ENCODE data around the gene POC1B. TPM values are rescaled to one million over a fixed set of nuclear protein-coding genes. Genes with fewer than 3 reads are reported as not detected.
A peak's percentile ranks its signal among the peaks of the same experiment; 100 is the strongest.

POC1B gene
- total RNA-seq, 1 donor from 2014 or later, result 6.4 TPM

GRCh38 chr12:89504560-89505346 is 21.1 kb downstream of the POC1B start:
- DNase-seq, result no peak
- intact Hi-C loops (cut with micrococcal nuclease), result no loop called here
- ATAC-seq, result no peak

- intact Hi-C loops (cut with micrococcal nuclease), result no loop called here
- DNase-seq, result no peak
- no peak for ATAC-seq
These were observed 24.1 kb downstream of the POC1B start for GRCh38 chr12:89501793-89502192.

DNA sequence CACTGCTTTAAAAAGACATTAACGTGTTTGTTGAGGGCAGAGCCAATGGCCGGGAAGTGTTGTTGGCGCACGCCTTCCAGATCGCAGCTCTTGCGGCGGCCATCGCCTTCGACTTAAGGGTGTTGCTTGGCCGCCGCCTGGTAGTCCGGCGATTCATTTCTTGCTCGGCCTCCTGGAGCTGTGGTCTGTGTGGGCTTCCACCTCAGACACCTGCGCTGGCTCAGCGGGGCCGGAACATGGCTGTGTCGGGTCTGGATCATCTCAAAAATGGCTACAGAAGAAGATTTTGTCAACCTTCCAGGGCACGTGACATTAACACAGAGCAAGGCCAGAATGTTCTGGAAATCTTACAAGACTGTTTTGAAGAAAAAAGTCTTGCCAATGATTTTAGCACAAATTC is 26.0 kb downstream of the POC1B start:
- ATAC-seq, result no peak
- intact Hi-C loops (cut with micrococcal nuclease), result no loop called here
- DNase-seq, result no peak

GRCh38 chr12:89497467-89497866 is 28.4 kb downstream of the POC1B start:
- intact Hi-C loops (cut with micrococcal nuclease), result no loop called here
- ATAC-seq (peak; percentile 87), DNase-seq (no peak)

DNA sequence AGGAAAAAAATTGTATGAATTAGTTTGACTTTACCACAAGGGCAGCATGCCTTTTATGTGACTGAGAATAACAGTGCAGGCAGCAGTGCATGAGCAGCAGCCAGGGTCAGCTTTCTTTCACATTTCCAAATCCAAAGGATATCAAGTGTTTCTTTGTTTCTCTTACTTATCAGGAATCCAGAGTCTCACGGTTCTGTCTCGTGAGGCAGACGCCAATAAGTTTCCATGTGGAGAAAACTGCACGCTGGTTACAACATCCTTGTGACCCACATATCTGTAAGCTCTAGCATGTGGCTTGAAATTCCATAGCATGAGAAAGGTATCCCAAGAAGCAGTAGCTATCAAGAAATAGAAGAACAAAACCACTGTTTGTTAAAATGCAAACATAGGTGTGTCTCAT is 28.8 kb downstream of the POC1B start:
- ATAC-seq (peak; percentile 89), DNase-seq (no peak)
- intact Hi-C loops (cut with micrococcal nuclease), result no loop called here

DNA sequence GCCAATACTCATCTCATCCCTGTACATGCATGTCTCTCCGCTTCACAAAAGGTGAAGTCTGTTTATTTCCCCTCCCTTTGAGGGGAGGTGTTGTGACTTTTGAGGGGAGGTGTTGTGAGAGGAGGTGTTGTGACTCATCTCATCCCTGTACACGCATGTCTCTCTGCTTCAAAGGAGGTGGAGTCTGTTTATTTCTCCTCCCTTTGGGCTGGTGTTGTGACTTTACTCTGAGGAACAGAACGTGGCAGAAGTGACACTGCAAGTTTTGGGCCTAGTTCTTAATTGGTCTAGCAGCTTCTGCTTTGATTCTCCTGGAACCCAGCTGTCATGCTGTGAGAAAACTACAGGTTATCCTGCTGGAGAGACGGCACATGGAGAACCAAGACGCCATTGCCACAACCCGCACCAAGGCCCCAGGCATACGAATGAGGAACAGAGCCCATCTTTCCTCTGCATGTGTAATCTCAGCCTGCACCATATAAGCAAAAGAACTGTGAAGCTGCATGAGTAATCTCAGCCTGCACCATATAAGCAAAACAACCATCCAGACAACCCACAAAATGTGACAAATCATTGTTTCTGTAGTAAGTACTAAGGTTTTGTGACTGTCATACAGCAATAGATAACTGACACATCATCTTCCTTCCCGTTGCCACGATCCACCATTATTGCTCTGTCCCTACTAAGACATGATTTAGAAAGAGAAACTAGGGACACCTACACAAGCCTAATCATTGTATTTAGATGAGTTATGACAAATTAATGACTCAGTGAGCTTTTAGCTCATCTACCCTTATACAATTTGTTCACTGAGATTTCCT is 31.2 kb downstream of the POC1B start:
- DNase-seq, result no peak
- ATAC-seq, result no peak
- intact Hi-C loops (cut with micrococcal nuclease), result no loop called here

GRCh38 chr12:89493670-89494302 is 32.1 kb downstream of the POC1B start:
- intact Hi-C loops (cut with micrococcal nuclease), result no loop called here
- DNase-seq, result no peak
- ATAC-seq, result no peak

- no peak for DNase-seq
- ATAC-seq, result no peak
- intact Hi-C loops (cut with micrococcal nuclease), result no loop called here
These were observed 33.0 kb downstream of the POC1B start for GRCh38 chr12:89492883-89493282.

DNA sequence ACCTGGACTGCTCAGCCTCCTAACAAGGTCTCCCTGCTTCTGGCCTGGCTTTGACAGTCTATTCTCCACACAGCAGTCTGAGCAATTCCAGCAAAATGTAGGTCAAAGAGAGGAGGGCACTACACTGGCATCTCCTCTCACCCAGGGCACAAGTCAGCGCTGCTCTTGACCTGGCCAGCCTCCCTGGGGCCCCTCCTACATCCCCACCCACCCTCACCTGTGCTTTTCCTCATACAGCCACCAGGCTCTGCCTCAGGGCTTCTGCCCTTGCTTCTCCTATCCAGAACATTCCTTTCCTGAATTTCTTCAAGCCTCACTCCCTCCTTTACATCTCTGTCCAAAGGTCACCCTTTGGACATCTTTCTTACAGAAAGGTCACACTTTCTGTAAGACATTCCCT is 34.9 kb downstream of the POC1B start:
- intact Hi-C loops (cut with micrococcal nuclease), result no loop called here
- ATAC-seq (no peak), DNase-seq (no peak)

DNA sequence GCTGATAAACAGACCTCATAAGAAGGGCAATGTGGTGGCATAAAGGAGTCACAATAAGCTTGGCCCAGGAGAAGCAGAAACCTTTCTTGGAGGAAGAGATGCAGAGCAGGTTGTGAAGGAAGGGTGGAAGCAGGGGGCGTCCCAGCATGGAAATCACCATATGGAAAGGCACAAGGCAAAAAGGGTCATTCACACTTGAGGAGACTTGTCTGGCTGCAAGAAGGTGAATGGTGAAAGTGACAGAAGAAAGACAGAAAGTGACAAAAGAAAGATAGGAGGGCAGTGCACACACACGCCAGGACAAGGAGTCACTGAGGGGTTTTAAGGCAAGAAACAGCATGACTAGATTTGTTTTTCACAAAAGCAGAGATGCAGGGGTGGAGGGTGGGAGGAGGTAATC is 39.6 kb downstream of the POC1B start:
- ATAC-seq, result no peak
- intact Hi-C loops (cut with micrococcal nuclease), result no loop called here
- DNase-seq, result no peak

- intact Hi-C loops (cut with micrococcal nuclease), result no loop called here
- no peak for ATAC-seq
- no peak for DNase-seq
These were observed 41.4 kb downstream of the POC1B start for GRCh38 chr12:89484470-89484869.

GRCh38 chr12:89481213-89481914 is 44.5 kb downstream of the POC1B start:
- DNase-seq (no peak), ATAC-seq (peak; percentile 20)
- intact Hi-C loops (cut with micrococcal nuclease), result no loop called here

DNA sequence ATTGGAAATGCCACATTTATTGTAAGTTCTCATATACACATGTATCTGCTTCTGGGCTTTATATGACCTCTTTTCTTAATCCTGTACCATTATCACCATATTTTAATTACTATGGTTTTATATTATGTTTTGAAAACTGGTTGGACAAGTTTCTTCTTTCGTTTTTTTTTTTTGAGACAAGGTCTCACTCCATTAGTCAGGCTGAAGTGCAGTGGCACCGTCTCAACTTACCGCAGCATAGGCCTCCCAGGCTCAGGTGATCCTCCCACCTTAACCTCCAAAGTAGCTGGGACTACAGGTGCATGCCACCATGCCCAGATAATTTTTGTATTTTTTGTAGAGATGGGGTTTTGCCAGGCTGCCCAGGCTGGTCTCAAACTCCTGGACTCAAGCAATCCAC is 45.9 kb downstream of the POC1B start:
- DNase-seq (no peak), ATAC-seq (no peak)
- intact Hi-C loops (cut with micrococcal nuclease), result no loop called here

DNA sequence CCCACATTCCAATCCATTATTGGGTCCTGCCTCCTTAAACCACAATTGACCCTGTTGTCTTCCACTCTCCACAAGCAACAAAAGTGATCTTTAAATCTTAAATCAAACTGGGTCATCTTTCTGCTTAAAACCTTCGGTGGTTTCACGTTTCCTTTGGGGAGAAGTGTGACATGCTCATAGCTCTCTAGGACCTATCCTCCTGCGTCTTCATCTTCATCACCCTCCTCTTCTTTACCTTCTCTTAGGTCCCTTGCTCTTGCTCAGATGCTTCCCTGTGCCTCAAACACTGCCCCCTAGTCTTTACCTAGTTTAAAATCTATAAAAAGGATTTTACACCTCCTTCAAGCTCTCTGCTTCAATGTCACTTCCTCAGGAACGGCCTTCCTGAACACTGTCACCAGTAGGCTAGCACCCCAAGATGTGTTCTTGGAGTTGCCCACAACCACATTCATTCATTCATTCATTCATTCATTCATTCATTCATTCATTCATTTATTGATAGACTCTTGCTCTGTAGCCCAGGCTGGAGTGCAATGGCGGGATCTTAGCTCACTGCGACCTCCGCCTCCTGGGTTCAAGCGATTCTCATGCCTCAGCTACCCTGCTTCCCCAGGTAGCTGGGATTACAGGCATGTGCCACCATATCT is 48.1 kb downstream of the POC1B start:
- intact Hi-C loops (cut with micrococcal nuclease), result no loop called here
- DNase-seq (no peak), ATAC-seq (no peak)

- no peak for DNase-seq
- intact Hi-C loops (cut with micrococcal nuclease), result no loop called here
- no peak for ATAC-seq
These were observed 48.8 kb downstream of the POC1B start for GRCh38 chr12:89476904-89477595.

DNA sequence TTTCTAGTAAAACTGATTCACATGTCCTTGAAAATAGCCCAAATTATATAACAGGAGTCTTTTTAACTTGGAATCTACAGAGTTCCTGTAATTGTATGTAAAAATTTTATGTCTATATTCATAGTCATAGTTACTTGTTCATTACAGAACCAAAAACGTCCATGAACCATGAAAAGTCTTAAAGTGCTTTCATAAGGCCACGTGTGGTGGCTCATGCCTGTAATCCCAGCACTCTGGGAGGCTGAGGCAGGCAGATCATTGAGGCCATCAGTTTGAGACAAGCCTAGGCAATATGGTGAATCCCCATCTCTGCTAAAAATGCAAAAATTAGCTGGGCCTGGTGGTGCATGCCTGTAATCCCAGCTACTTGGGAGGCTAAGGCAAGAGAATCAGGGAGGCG is 49.6 kb downstream of the POC1B start:
- DNase-seq (no peak), ATAC-seq (no peak)
- intact Hi-C loops (cut with micrococcal nuclease), result no loop called here

DNA sequence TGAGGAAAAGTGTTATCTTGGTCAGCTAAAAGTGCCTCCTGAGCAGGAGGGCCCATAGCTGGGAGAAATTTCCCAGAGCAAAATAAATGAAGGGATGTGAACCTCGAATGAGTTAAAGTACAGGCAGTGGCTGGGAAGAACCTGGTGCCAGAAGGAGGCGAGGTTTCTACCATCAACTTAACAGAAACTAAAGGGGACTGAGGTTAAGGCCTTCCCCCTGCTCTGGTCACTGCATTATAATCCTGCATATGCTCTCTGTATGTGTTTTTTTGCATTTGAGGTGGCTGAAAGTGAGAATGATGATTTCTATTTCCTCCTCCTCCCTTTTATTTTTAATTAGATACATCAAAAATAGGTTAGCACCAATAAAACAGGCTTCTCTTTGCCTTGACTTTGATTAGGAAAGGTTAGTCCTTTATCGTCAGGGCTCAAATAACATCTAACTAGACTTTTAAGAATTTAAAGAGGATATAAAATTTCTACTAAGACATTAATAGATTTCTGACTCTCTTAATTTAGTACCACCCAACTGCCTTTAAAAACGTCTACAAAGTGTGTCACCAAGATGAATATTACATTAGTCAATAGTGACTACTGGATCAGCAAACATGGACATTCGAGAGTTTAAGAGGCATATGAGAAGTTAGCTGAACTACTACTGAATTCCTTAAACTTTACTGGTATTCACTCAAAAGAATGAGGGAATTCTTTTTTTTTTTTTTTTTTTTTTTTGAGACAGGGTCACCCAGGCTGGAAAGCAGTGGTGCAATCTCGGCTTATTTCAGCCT is 50.5 kb downstream of the POC1B start:
- intact Hi-C loops (cut with micrococcal nuclease), result no loop called here
- no peak for ATAC-seq
- no peak for DNase-seq

DNA sequence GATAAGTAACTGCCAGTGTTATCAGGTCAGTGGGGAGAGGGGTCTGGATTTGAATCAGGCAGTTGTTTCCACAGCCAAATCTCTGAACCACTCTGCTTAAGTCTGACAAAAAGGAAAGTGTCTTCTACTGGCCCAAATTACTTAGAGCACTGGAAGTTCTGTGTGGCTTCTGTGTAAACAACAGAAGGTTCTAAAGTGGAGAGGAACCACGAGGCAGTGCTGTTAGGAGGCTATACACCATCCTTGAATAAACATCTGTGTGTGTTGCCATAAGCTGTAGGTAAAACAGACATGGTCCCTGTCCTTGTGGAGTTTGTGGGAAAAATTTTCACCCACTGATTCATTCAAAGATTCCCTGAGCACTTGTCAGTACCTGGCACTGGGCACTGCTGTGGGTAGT is 51.2 kb downstream of the POC1B start:
- DNase-seq (no peak), ATAC-seq (no peak)
- intact Hi-C loops (cut with micrococcal nuclease), result loop anchor here (5.0 kb wide), 1 partner anchor 58 kb away; no protein-coding TSS in a partner anchor
